Neural progenitor cell (in vitro differentiated cells): ENCODE measurements around the gene TAF10.

ENCODE experiments used
- EZH2 ChIP-seq: fragments of 200-600 bp; sonication (generic); IDR thresholded peaks from 2 replicates; pipeline ENCODE4 v1.6.1; 2017; ENCODE audit warnings: antibody characterized with exemption, mild to moderate bottlenecking, moderate library complexity
- TF ChIP-seq, protein P1 (sequence below): fragments of 200-600 bp; sonication (generic); IDR thresholded peaks from 2 replicates; pipeline ENCODE4 v1.5.1; 2017; ENCODE audit warnings: antibody characterized with exemption, mild to moderate bottlenecking

DNA sequence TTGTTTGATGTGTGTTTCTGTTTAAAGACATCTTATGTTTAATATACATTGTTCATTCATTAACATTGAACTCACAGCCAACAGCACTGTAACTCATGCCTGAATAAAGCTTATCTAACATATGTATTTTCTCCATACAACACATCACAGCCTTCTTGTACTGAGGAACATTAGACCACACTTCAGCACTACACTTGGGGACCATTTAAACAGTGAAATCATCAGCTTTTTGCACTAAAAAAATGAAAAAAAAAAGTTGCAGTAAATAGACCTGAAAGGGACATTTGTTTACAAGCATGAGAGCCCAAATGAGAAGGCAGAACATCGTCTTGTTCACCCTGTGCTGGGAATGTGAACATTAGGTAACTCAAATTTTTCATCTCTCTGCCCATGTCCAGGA lies 22.5 kb upstream of the TAF10 start:
- no peak for TF ChIP-seq EZH2
- TF ChIP-seq, protein P1, sequence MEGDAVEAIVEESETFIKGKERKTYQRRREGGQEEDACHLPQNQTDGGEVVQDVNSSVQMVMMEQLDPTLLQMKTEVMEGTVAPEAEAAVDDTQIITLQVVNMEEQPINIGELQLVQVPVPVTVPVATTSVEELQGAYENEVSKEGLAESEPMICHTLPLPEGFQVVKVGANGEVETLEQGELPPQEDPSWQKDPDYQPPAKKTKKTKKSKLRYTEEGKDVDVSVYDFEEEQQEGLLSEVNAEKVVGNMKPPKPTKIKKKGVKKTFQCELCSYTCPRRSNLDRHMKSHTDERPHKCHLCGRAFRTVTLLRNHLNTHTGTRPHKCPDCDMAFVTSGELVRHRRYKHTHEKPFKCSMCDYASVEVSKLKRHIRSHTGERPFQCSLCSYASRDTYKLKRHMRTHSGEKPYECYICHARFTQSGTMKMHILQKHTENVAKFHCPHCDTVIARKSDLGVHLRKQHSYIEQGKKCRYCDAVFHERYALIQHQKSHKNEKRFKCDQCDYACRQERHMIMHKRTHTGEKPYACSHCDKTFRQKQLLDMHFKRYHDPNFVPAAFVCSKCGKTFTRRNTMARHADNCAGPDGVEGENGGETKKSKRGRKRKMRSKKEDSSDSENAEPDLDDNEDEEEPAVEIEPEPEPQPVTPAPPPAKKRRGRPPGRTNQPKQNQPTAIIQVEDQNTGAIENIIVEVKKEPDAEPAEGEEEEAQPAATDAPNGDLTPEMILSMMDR, result no peak
